HG03457 (cell line): ENCODE measurements around the gene CBX7.

Source experiments
- ATAC-seq: cut with Tn5 transposase; IDR thresholded peaks from one replicate; pipeline ENCODE4 v1.9.1; 2021; ENCODE audit warnings: moderate number of reproducible peaks; ENCODE audit not compliant: unreplicated experiment

The CBX7 gene

DNA sequence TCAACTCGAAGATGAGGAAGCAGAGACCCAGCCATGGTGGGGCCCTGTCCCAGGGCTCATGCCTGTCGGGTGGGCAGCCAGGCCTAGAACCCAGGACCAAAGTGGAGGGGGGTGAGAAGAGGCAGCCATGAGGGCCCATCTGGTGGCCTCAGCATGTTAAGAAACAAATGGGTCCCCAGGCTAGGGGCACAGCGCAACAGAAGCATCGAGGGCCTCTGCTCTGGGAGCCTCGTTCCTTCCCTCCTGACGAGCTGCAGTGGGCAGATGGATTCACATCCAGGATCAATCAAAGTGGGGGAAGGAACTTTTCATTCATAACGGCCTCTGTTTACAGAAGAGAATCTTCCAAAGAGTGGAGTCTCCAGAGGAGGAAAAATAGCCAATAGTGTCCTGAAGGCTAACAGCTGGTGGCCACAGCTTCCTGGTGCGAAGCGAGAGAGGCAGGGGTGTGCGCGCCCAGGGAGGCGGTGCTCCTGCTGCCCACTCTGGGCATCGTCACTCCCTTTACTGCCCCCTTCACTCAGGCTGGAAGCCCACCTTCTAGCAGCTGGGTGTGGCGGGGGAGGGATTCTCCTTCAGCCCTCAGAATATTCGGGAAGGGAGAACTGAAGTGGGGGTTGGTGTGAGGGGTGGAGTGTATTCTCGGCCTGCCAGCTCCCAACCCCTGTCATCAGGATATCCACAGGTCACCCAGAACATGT is 4.3 kb downstream of the CBX7 start:
- no peak for ATAC-seq

DNA sequence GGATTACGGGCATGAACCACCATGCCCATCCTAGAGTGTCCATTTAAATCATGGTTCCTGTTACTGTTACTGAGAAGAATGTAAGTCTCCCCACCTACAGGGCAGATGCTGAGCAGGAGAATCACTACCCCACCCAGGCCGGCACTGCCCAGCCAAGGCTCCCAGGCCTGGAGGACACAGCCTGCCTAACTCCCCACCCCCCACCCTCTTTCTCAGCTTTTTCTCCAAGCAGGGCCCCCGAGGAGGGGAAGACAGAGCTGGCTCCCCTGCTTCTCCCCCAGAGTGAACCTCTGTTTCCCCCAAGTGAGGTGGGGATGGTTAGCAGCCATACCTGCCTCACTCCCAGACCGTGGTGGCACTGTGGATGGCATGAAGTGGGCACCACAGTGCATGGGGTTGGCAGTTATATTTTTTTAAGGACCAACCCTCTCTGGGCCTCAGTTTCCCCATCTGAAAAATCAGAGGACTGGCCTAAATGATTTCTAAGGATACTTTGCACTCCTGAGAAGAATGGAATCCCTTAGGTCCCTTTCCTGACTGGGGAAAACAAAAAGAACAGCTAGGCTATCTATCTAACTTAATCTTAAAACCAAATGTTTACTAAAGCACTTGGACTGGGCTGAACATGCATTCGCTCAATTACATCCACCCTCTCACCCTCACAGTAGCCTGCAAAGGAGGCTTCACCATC is 5.0 kb downstream of the CBX7 start:
- no peak for ATAC-seq

DNA sequence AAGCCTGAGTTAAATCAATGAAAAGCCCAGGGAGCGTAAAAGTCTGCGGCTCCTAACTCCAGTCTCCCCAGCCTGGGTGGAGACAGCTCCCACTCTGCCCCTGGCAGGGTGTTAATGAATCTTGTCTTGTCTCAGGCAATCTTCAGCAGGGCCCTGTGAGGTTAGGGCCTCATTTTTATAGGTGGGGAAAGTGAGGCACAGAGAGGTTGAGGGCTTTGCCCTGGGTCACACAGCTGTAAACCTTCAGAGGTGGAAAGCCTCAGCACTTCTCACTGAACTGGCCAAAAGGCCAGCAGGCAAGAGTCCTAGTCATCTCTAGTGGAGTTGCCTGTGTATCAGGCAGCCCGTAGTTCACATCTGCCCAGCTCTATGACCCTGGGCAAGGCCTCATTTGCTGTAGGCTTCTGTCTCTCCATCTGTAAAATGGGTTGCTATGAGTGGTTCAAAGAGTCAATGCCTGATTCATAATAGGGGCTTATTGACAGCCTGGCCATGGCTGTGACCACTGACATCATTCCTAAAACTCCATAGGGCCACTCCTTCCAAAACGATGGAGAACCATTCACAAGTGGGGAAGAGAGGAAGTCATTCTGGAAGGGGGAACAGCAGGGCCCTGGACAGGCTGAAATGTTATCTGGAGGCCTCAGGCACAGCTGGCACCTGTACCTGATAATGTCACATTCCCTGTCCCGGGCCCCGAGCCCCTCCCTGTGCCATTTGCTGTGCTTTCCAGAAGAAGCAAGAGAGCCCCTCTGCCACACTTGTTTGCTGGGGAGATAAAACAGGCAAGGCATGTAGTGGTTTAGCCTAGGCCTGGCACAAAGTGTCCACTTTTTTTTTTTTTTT is 6.0 kb downstream of the CBX7 start:
- ATAC-seq = no peak

DNA sequence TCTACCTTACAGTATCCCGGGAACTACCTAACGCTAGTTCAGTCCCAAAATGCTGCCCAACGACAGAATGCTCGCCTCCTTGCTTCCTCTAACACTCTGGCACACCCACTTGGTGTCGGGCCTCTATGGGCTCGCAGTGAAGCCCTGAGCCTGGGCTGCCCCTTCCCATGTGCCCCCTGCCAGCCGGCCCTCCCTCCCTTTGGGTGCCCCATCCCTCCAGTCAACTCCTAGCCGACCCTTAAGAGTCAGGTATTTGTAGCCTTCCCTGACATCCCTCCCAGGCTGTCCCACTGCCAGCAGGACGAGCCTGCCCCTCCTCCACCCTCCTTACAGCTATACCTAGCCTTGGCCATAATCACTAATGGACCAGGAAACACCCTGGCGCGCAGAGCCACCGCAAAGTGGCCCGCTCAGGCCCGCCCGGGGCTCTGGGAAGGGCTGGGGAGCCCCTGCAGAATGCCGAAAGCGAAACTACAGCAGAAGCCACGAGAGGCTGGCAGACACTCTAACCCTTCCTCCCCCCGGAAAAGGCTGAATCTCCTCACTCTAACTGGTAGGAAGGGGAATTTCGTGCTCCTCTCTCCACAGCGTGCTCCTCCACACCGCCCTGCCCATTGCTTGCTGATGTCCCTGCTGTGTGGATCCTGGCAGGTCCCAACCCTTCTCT is 8.2 kb downstream of the CBX7 start:
- no peak for ATAC-seq

DNA sequence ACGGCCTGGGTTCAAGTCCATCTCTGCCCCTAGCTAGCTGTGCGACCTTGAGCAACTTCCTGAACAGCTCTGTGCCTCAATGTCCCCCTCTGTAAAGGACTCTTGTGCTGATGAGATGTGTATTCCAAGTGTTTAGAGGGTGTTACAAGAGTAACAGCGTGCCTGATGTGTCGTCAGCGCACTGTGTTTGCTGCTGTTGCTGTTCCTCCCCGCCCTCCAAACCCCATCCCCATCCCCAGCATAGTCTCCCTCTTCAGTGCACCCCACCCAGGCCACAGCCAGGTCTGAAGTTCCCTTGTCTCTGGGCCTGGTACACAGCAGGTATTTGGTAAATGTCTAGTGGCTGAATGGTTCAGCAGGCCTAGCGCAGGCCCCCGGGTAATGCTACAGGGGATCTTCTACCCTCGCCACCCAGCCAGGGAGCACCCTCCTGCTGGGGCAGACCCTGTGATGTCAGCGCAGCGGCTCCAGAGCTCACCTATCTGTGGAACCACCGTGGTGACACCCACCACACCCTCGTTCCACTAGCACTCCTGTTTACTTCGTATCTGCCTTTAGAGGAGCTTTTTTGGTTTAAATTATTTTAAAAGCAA is 10.3 kb downstream of the CBX7 start:
- no peak for ATAC-seq

DNA sequence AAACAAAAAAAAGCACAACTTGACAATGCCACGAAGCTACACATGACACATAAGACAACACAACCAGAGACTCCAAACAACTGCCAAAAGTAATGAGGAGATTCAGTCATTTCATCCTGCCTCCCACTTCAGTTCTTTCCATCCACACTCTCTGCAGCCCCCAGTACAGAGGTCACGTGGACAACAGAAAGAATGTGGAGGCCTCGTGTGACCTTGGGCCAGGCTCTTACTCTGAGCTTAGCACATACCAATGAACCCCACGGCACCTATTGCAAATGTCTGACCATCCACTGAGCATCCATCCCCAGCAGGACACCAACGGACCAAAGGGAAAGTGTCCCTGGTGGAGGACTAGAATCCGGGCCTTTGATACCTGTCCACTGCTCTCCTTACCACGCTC is 12.5 kb downstream of the CBX7 start:
- no peak for ATAC-seq

DNA sequence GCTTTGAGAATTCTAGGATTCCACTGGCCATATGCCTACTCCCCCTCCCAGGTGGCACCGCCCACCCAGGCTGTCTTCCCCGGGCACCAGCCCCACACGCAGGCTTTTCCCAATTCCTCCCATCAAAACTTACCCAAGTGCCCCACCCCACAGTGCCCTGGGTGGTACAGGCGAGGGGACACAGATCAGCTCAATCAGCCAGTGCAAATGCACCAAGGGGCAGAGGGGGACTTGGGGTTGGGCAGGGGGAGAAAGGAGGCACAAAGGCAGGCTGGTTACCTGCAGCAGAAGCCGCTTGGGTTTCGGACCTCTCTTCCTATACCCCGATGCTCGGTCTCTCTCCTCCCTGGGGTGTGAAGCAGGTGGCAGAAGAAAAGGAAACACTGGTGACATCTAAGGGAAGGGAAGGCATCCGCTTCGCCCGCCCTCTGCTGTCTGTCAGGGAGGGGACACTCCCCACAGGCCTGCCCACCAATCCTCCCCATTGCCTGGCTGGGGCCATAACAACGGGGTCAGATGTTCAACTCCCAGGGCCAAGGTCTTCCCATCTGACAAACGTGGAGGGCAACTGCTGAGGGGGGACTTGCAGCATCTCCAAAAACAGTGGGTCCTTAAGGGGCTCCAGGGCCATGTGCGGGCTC is 14.0 kb downstream of the CBX7 start:
- no peak for ATAC-seq

DNA sequence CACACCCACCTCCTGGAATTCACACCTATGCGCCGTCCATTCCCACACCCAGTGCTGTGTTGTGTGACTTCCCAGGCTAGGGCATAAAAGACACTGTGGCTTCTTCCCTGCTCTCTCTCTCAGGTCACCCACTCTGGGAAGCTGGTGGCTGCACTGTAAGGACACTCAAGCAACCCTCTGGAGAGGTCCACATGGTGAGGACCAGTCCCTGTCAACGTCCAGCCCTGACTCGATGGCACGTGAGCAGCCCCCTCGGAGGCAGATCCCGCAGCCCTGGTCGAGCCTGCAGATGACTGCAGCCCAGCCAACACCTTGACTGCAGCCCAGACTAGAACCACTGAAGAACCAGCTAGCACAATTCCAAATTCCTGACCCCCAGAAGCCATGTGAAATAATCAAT is 16.2 kb downstream of the CBX7 start:
- no peak for ATAC-seq

DNA sequence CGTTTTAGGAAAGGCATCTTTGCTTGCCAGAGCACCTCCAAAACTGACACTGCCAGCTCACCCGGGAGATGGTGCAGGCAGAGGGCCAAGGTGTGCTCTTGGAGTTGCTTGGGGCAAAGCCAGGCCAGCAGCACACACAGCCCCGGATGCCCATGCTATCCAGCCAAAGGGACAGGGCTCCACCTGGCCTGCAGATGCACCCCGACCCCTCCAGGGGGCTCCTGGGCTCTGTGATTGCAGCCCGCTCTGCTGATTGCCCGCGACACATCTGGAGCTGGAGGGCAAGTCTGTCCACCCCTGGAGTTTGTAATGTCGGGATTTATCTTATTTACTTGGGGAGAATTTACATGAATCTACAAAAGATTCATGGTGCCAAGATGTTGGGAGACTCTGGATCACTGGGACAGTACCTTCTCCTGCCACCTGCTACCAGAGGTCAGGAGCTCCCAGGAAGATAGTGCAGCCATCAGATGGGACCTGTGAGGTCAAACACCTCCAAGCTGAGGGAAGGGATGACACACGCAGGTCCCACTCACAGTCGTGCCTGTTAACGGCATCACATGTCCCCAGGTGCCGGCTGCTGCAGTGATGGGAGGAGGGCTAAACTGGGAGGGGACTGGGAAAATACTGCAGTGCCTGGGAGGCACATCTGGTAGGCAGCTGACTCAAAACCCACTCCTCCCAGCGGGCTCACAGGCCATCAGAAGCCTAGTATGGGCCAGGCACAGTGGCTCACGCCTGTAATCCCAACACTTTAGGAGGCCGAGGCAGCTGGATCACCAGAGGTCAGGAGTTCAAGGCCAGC is 17.2 kb downstream of the CBX7 start:
- ATAC-seq = no peak

DNA sequence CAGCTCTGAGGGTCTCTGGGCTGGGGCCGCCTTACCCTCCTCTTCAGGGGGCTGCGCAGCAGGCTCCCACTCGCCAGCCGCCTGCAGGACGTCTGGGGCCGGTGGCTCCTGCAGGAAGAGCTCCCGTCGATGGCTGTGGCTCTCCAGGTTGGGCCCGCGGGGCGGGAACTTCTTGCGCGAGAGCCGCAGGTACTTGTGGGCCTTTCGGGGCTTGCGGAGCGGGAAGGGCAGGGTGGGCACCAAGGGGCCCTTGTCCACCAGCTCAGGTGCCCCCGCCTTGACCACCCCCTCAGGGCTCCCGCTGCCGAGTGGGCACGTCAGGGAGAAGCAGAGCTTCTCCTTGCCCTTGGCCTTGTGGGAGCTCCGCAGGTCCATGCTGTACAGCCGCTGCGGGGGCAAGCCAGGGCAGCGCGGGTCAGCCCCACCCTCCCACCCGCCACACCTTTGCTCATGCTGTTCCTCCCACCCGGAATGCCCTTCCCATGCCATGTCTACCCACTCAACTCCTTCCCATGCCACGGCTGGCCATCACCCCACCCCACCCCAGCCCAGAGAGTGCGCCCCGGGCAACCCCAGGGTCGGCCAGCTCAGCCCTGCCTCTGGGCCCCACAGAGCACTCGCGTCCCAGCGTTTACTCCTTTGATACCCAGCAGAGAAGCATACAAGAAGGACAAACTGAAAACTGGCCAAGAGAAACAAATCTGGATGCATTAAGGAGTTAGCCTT is 18.0 kb downstream of the CBX7 start:
- ATAC-seq = no peak

DNA sequence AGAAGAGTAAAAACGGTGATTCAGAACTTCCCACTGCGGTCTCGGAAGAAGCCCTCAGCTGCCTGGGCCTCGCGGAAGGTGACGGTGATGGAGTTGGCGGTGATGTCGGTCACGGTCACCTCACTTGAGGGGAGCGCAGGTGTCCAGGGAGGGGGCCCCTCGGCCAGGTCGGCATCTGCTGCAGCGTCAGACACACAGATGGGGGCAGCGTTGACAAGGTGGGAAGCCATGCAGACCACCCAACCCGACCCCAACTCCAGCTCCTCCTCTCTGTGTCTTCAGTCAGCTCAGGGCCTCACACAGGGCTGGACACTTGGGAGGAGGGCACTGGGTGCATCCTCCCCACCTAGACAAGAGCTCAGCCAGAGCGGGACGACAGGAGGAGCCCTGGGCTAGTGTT is 18.6 kb downstream of the CBX7 start:
- ATAC-seq = no peak

DNA sequence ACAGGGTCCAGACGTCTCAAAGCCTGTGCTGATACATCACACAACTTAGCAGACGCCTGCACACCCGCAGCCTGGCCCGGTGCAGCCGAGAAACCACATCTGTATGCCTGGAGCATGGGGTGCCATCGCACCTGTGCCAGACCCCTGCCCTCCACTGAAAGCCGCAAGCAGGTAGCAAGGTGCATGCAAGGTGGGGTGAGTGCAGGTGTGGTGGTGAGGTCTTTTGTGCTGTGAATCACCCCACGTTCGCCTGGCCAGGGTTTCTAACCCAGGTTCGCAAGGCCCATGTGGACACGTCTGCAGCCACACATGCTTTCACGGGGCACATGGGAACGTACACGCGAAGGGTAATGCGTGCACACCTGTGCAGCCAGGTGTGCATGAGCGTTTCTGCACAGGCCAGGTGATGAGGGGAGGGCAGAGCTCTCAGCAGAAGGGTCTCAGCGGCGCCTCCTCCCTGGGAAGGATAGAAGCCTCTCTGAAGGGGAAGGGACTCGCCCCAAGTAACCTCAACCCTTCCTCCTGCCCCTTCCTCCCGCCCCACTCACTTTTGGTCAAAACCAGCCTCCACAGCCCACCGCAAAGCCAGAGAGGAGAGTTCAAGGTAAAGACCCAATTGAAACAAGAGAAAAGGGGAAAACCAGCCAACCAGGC is 19.5 kb downstream of the CBX7 start:
- no peak for ATAC-seq

DNA sequence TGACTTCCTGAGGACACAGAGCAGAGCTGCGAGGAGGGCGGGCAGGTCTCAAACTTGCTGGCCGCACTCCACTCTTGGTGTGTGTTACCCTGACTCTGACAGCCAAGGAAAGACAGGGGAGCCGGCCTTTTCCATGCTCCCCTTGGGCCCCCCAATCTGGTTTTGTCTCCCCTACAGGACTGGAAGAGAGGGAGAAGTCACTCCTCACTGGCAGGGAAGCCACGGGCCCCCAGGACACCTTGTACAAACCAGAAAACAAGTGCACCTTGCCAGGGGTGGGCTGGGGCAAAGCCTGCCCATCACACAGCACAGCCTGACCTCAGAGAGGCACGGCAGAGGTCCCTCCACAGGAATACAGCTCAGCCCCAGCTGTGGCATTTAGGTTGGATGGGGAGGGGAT is 20.2 kb downstream of the CBX7 start:
- no peak for ATAC-seq

DNA sequence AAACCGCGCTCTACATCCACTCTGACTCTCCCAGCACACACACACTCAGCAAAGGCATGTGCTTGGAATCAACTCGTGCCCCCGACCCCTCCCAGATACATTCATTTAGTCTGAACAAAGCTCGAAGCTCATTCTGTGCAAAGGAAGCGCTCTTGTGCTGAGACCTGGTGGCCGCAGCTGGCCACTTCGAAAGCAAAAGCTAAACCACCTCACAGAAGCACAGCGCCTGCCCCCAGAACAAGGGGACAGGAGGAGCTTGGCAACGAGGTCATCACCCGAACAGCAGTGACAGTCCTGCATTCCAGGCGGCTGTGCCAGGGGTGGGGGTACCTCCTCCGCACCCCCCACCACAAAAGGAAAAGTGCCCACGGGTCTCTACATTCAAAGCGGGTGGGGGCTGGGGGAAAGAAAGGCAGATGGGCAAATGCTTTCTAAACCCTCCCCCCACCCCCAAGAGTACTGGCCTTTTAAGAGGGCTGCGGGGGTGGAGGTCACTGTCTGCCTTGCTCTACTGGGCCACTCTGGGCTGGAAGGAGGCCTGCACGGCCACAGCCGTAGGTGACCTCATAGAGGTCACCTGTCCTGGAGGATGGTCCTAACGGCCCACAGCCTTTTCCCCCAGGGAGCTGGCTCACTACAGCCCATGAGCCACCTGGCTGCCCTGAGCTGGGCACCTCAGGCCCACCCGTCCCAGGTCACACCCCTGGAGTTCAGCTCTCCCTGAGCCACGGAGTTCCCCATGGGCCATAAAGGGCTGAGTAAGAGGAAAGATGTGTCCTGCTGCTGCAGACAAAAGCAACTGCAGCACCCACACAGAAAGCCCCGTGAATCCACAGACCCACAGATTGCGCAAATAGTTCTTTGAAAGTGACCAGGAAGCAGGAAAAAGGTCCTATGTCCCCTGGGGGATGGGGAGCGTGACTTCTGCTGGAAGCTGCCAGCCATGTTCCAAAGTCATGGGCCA is 21.3 kb downstream of the CBX7 start:
- ATAC-seq = no peak

DNA sequence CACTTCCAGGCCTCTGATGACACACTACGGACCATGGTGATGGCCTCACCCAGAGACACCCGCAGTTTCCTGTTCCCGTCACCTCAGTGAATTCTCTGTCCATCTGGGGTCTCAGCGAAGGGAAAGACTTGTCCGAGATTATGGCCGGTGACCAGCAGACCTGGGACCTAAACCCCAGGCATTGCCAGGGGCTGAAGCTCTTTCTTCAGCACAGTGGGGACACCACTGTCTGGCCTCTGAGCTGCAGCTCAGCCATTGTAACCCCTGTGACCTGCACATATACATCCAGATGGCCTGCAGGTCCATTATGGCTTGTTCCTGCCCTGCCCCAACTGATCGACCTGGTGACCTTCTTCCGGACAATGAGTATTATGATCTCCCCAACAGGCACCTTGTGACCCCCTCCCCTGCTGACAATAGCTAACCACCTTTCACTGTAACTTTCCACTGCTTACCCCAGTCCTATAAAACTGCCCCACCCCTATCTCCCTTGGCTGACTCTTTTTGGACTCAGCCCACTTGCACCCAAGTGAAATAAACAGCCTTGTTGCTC is 22.3 kb downstream of the CBX7 start:
- no peak for ATAC-seq

DNA sequence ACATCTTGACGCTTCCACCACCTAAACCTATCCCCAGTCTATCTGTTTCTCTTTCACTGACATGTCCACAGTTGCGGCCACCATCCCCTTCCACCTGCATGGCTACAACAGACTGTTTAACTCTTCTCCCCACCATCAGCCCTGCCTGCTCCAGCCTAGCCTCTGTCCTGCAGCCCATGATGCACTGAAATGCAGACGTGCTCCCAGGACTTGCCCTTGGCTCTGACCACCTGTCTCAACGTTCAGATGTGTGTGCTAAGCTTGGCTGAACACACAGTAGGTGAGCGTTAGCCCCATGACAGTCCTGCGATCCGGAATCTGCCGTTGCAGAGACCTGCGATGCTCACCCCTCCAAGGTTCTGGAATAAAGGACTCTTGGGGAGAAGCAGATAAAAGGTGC is 22.7 kb downstream of the CBX7 start:
- ATAC-seq = no peak

DNA sequence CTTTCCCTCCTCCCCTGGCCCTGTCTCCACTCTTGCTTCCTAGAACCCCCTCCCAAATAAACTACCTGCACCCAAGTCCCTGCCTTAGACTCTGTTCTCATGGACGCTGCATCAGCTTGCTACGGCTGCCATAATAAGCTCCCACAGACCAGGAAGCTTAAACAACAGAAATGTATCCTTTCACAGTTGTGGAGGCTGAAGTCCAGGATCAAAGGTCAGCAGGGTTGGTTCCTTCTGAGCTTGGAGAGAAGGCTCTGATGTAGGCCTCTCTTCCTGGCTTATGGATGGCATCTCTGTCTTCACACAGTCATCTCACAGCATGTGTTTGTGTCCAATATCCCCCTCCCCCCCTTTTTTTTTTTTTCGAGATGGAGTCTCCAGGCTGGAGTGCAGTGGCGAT is 23.4 kb downstream of the CBX7 start:
- no peak for ATAC-seq
